Measurements from ENCODE around the gene USH2A. TPM values are rescaled to one million over a fixed set of nuclear protein-coding genes. Genes with fewer than 3 reads are reported as not detected.

The USH2A gene
- total RNA-seq, 1 donor from 2014 or later: 0.04 TPM

GRCh38 chr1:216437603-216438002, 14.4 kb upstream of the USH2A start:
- Histone ChIP-seq H3K9ac (no peak overlapping the region), H3K4me2 (no peak overlapping the region), H3K4me3 (no peak overlapping the region), H3K36me3 (no peaks in the 10 kb centered on the region), H3K9me3 (ENCODE audit: low read depth) (no peaks in the 10 kb centered on the region), H3K79me2 (ENCODE audit: low read depth) (no peaks in the 10 kb centered on the region), H4K20me1 (ENCODE audit: low read depth) (no peaks in the 10 kb centered on the region), H3F3A (ENCODE audit: low read depth) (no peaks in the 10 kb centered on the region), H3K27me3 (no peaks in the 10 kb centered on the region), H2AFZ (replicated peaks) (no peak overlapping the region), H3K27ac (no peak overlapping the region), H3K4me1 (no peaks in the 10 kb centered on the region)
- Mint-ChIP-seq H3K36me3 (no peaks in the 10 kb centered on the region), H3K27me3 (ENCODE audit: insufficient read depth, low read depth) (no peaks in the 10 kb centered on the region), H3K4me3 (no peak overlapping the region), H3K9me3 (no peaks in the 10 kb centered on the region), H3K4me1 (no peaks in the 10 kb centered on the region), H3K27ac (no peak overlapping the region)
- TF ChIP-seq EZH2phosphoT487 (IDR thresholded peaks at IDR 0.05): no peak
- no peak for TF ChIP-seq EZH2 (IDR thresholded peaks at IDR 0.05)
- TF ChIP-seq, protein P1, sequence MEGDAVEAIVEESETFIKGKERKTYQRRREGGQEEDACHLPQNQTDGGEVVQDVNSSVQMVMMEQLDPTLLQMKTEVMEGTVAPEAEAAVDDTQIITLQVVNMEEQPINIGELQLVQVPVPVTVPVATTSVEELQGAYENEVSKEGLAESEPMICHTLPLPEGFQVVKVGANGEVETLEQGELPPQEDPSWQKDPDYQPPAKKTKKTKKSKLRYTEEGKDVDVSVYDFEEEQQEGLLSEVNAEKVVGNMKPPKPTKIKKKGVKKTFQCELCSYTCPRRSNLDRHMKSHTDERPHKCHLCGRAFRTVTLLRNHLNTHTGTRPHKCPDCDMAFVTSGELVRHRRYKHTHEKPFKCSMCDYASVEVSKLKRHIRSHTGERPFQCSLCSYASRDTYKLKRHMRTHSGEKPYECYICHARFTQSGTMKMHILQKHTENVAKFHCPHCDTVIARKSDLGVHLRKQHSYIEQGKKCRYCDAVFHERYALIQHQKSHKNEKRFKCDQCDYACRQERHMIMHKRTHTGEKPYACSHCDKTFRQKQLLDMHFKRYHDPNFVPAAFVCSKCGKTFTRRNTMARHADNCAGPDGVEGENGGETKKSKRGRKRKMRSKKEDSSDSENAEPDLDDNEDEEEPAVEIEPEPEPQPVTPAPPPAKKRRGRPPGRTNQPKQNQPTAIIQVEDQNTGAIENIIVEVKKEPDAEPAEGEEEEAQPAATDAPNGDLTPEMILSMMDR (IDR thresholded peaks at IDR 0.05): no peak
- no peak for DNase-seq (ENCODE audit: low spot score)

DNA sequence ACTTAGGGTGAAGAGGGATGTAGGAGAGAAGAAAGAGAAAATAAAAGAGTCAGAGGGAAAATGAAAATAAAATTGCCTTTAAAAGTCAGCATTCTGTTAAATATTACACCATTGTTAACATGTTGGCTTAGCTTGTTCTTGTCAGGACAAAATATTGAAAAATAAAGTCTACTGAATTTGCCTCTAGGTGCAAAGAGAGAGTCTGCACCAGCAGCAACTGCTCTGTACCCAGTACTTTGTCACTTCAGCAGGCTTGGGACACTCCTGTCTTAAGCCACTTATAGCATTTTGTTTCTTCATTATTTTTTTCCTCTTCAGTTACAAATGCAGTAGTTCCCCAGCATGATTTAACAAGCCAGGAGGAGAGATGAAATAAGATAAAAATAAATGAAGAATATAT, 11.0 kb upstream of the USH2A start:
- H3K9me3 Mint-ChIP-seq: no peaks in the 10 kb centered on the region

DNA sequence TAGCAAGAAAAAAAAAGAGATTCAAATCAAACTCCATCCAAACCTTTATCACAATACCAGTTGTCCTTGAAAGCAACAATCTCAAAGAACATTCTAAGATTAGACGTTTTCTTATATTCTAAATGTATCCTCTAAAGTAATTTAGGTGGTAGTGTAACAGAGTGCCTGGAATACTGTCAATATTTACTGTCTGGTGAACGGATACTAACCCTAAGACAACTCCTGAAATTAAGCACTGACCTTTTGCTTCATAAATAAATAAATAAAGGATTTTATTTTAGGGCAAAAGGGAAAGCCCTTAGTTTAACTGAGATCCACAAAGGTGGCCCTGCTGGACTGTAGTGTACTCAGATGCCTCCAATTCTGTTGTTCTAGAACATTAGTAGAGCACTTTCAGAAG, 9.9 kb upstream of the USH2A start:
- H3K9me3 Mint-ChIP-seq: no peaks in the 10 kb centered on the region
- Histone ChIP-seq H3K9me3 (ENCODE audit: low read depth) (no peaks in the 10 kb centered on the region), H3F3A (ENCODE audit: low read depth) (no peaks in the 10 kb centered on the region), H3K27ac (no peak overlapping the region), H3K4me3 (no peak overlapping the region), H3K4me1 (no peaks in the 10 kb centered on the region), H3K36me3 (no peaks in the 10 kb centered on the region), H3K4me2 (no peak overlapping the region), H3K9ac (no peak overlapping the region), H3K79me2 (ENCODE audit: low read depth) (no peaks in the 10 kb centered on the region), H3K27me3 (no peaks in the 10 kb centered on the region), H2AFZ (replicated peaks) (no peak overlapping the region), H4K20me1 (ENCODE audit: low read depth) (no peaks in the 10 kb centered on the region)
- no peak for TF ChIP-seq EZH2phosphoT487 (IDR thresholded peaks at IDR 0.05)
- no peak for TF ChIP-seq EZH2 (IDR thresholded peaks at IDR 0.05)
- TF ChIP-seq, protein P1 (IDR thresholded peaks at IDR 0.05): no peak
- no peak overlapping the region for H3K4me3 Mint-ChIP-seq
- no peaks in the 10 kb centered on the region for H3K36me3 Mint-ChIP-seq
- H3K27me3 Mint-ChIP-seq (ENCODE audit: insufficient read depth, low read depth): no peaks in the 10 kb centered on the region
- no peaks in the 10 kb centered on the region for H3K4me1 Mint-ChIP-seq
- DNase-seq (ENCODE audit: low spot score): no peak
- H3K27ac Mint-ChIP-seq: no peak overlapping the region

More for the DNA sequence above, 11.0 kb upstream of the USH2A start:
- H3K27me3 Mint-ChIP-seq (ENCODE audit: insufficient read depth, low read depth): no peaks in the 10 kb centered on the region
- H3K36me3 Mint-ChIP-seq: no peaks in the 10 kb centered on the region
- Histone ChIP-seq H4K20me1 (ENCODE audit: low read depth) (no peaks in the 10 kb centered on the region), H3K27ac (no peak overlapping the region), H2AFZ (replicated peaks) (no peak overlapping the region), H3K9me3 (ENCODE audit: low read depth) (no peaks in the 10 kb centered on the region), H3K4me3 (no peak overlapping the region), H3K9ac (no peak overlapping the region), H3K79me2 (ENCODE audit: low read depth) (no peaks in the 10 kb centered on the region), H3K4me2 (no peak overlapping the region), H3K36me3 (no peaks in the 10 kb centered on the region), H3K27me3 (no peaks in the 10 kb centered on the region), H3K4me1 (no peaks in the 10 kb centered on the region), H3F3A (ENCODE audit: low read depth) (no peaks in the 10 kb centered on the region)
- no peak for TF ChIP-seq EZH2phosphoT487 (IDR thresholded peaks at IDR 0.05)
- TF ChIP-seq EZH2 (IDR thresholded peaks at IDR 0.05): no peak
- TF ChIP-seq, protein P1 (IDR thresholded peaks at IDR 0.05): no peak
- DNase-seq (ENCODE audit: low spot score): no peak
- no peaks in the 10 kb centered on the region for H3K4me1 Mint-ChIP-seq
- H3K4me3 Mint-ChIP-seq: no peak overlapping the region
- H3K27ac Mint-ChIP-seq: no peak overlapping the region
